Neural crest cell (in vitro differentiated cells): ENCODE results near the gene FMNL2. TPM values are rescaled to one million over a fixed set of nuclear protein-coding genes. Genes with fewer than 3 reads are reported as not detected.

Experiments used
- DNase-seq: peaks from one replicate; pipeline ENCODE4 v3.0.0; 2021; ENCODE audit warnings: low read depth, mixed read lengths, low spot score
- H3K27ac Mint-ChIP-seq: one replicate; pipeline ENCODE4 v1.8.0; 2021; ENCODE audit warnings: mild to moderate bottlenecking, mixed read lengths; ENCODE audit not compliant: unreplicated experiment
- H3K27me3 Mint-ChIP-seq: 2 replicates; pipeline ENCODE4 v1.8.0; 2021; ENCODE audit warnings: low read depth, mild to moderate bottlenecking, mixed read lengths
- H3K36me3 Mint-ChIP-seq: 2 replicates; pipeline ENCODE4 v1.8.0; 2021; ENCODE audit warnings: low read depth, mild to moderate bottlenecking, mixed read lengths
- H3K4me1 Mint-ChIP-seq: 2 replicates; pipeline ENCODE4 v1.8.0; 2021; ENCODE audit warnings: mixed read lengths
- H3K4me3 Mint-ChIP-seq: one replicate; pipeline ENCODE4 v1.8.0; 2021; ENCODE audit warnings: mild to moderate bottlenecking, mixed read lengths
- H3K9me3 Mint-ChIP-seq: 2 replicates; pipeline ENCODE4 v1.8.0; 2021; ENCODE audit warnings: mixed read lengths
- CTCF ChIP-seq: fragments of 200-600 bp; sonication (generic); conservative IDR thresholded peaks from 2 replicates; pipeline ENCODE4 v1.5.0; 2021; ENCODE audit warnings: antibody characterized with exemption, mild to moderate bottlenecking
- total RNA-seq: library from RNA; stranded (reverse); gene quantifications from 2 replicates; pipeline ENCODE4 v1.2.1, GENCODE V29; 2021

FMNL2 gene
- total RNA-seq, 1 donor from 2014 or later: 54.9 TPM

GRCh38 chr2:152376385-152376784 is 41.4 kb downstream of the FMNL2 start:
- Mint-ChIP-seq H3K4me3 (no peak overlapping the region), H3K4me1 (peaks cover 37% of the 10 kb centered on the region), H3K27ac (no peak overlapping the region), H3K27me3 (no peaks in the 10 kb centered on the region), H3K9me3 (no peaks in the 10 kb centered on the region), H3K36me3 (no peaks in the 10 kb centered on the region)
- no peak for TF ChIP-seq CTCF
- DNase-seq: no peak

GRCh38 chr2:152376968-152377367 is 42.0 kb downstream of the FMNL2 start:
- DNase-seq: no peak
- no peak for TF ChIP-seq CTCF
- Mint-ChIP-seq H3K4me3 (no peak overlapping the region), H3K27ac (no peak overlapping the region), H3K4me1 (peaks cover 36% of the 10 kb centered on the region), H3K27me3 (no peaks in the 10 kb centered on the region), H3K36me3 (no peaks in the 10 kb centered on the region), H3K9me3 (no peaks in the 10 kb centered on the region)

- no peaks in the 10 kb centered on the region for H3K36me3 Mint-ChIP-seq
- peaks cover 34% of the 10 kb centered on the region for H3K4me1 Mint-ChIP-seq
- H3K27me3 Mint-ChIP-seq: no peaks in the 10 kb centered on the region
- H3K9me3 Mint-ChIP-seq: no peaks in the 10 kb centered on the region
- no peak for DNase-seq
- no peak overlapping the region for H3K4me3 Mint-ChIP-seq
- no peak overlapping the region for H3K27ac Mint-ChIP-seq
- TF ChIP-seq CTCF: no peak
Measured at GRCh38 chr2:152379089-152379488, 44.1 kb downstream of the FMNL2 start.

GRCh38 chr2:152380261-152381055 is 45.5 kb downstream of the FMNL2 start:
- H3K27ac Mint-ChIP-seq: no peak overlapping the region
- no peak for TF ChIP-seq CTCF
- no peaks in the 10 kb centered on the region for H3K27me3 Mint-ChIP-seq
- no peak for DNase-seq
- no peaks in the 10 kb centered on the region for H3K9me3 Mint-ChIP-seq
- no peak overlapping the region for H3K4me3 Mint-ChIP-seq
- H3K4me1 Mint-ChIP-seq: peaks cover 47% of the 10 kb centered on the region
- no peaks in the 10 kb centered on the region for H3K36me3 Mint-ChIP-seq

GRCh38 chr2:152383702-152384101 is 48.7 kb downstream of the FMNL2 start:
- TF ChIP-seq CTCF: no peak
- no peak for DNase-seq
- Mint-ChIP-seq H3K27ac (no peak overlapping the region), H3K4me1 (peaks cover 57% of the 10 kb centered on the region), H3K9me3 (no peaks in the 10 kb centered on the region), H3K36me3 (peaks cover 2% of the 10 kb centered on the region), H3K27me3 (no peaks in the 10 kb centered on the region), H3K4me3 (no peak overlapping the region)
